Esophagus muscularis mucosa (tissue), 4 donors: ENCODE results near the gene KCNQ2. TPM values are rescaled to one million over a fixed set of nuclear protein-coding genes. Genes with fewer than 3 reads are reported as not detected.

Source experiments
- DNase-seq: peaks from one replicate; pipeline ENCODE4 v3.0.0-alpha.2; 2017; ENCODE audit errors: extremely low spot score
- H3K27ac ChIP-seq, 4 donors: fragments of 200-600 bp; sonication (generic); replicated peaks in 1 of 4; 1 replicate in 3 of 4; 2 replicates in 1 of 4; pipeline ENCODE4 v1.5.1; 2016 to 2019; ENCODE audit warnings: mild to moderate bottlenecking in 1 of 4
- H3K27me3 ChIP-seq, 4 donors: fragments of 200-600 bp; sonication (generic); one replicate each; pipeline versions ENCODE4 v1.5.1 to v1.6.0; 2016 to 2019
- H3K36me3 ChIP-seq, 4 donors: fragments of 200-600 bp; sonication (generic); one replicate each; pipeline ENCODE4 v1.5.1; 2016 to 2019
- H3K4me1 ChIP-seq, 4 donors: fragments of 200-600 bp; sonication (generic); one replicate each; pipeline ENCODE4 v1.5.1; 2016 to 2019
- H3K4me3 ChIP-seq, 4 donors: fragments of 200-600 bp; sonication (generic); 1 replicate in 2 of 4; 2 replicates in 2 of 4; pipeline ENCODE4 v1.5.1; 2016 to 2019; ENCODE audit warnings: mild to moderate bottlenecking in 4 of 4, moderate library complexity in 1 of 4
- H3K9me3 ChIP-seq, 4 donors: fragments of 200-600 bp; sonication (generic); 1 replicate in 3 of 4; 2 replicates in 1 of 4; pipeline ENCODE4 v1.5.1; 2016 to 2019
- EP300 ChIP-seq: sonication (generic); formaldehyde crosslinking; IDR thresholded peaks from one replicate; pipeline ENCODE4 v1.6.1; 2017; ENCODE audit warnings: antibody characterized with exemption
- POLR2A ChIP-seq: fragments of 450-650 bp; IDR thresholded peaks from one replicate; pipeline ENCODE4 v1.6.1; 2017; ENCODE audit warnings: antibody characterized with exemption, moderate library complexity, mild to moderate bottlenecking, low read depth
- POLR2AphosphoS5 ChIP-seq, 2 donors: sonication (generic); formaldehyde crosslinking; IDR thresholded peaks; one replicate each; pipeline ENCODE4 v1.6.1; 2017; ENCODE audit warnings: antibody characterized with exemption in 2 of 2
- WGBS: methylation state at CpG from one replicate; pipeline ENCODE4 v1.1.5; 2018; 5-methylcytosine and 5-hydroxymethylcytosine counted together
- intact Hi-C: fragments of 100-400 bp; cut with DNase I; formaldehyde crosslinking; loops from one replicate; pipeline ENCODE4 v1.15.1; 2023
- total RNA-seq, 4 donors: library from RNA; depleted of rRNA; stranded (reverse); fragments of >200 nt; gene quantifications; one replicate each; pipeline versions ENCODE4 v1.1.0 to v1.2.1, GENCODE V29; 2016
- TF ChIP-seq, protein P1 (sequence below), 3 experiments: fragments of 200-600 bp in 2 of 3; fragments of 450-650 bp in 1 of 3; sonication (generic) in 2 of 3; IDR thresholded peaks; one replicate each; pipeline ENCODE4 v1.5.1; 2017 to 2019; ENCODE audit warnings: antibody characterized with exemption in 3 of 3, mild to moderate bottlenecking in 2 of 3, moderate library complexity in 1 of 3

Gene KCNQ2
- total RNA-seq, 4 donors from 2014 or later, result 0.11 to 1.6 (median 0.50) TPM; not detected in 1

DNA sequence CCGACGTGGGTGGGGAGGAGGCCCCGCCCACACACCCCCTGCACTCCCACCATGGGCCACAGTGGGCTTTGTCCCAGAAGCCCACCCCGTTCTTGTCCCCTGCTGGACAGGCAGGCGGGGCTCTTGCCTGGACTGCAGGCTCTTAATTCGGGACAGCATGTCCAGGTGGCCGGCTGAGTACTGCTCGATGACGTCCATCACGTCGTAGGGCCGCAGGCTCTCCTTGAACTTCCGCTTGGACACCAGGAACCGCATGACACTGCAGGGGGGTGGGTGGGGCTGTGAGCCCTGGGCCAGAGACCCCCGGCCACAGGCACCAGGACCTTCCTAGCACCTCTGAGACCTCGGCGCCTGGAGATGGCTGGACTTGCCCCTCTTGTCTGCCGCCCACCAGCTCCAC is 59.1 kb downstream of the KCNQ2 start:
- DNase-seq, result no peak
- peaks cover 0 to 89% (median 0%) of the 10 kb centered on the region in 4 donors for H3K27me3 ChIP-seq
- WGBS, result 79% methylated on average over 13 of the region's 18 CpGs

DNA sequence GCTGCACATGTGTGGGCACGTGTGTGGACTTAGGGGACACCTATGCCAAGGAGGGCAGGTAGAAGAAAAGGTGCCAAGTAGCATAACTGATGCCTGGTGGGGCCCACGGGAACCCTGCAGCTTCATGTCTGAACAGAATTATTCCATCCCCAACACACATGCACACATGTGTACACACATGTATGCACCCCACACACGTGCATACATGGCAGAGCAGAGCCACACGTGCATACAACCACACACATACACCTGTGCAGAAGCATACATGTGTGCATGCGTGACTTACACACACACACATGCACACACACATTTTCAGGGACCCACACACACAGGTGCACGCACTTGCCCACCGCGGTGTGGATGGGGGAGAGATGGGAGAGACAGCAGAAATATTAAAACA is 59.6 kb downstream of the KCNQ2 start:
- TF ChIP-seq POLR2AphosphoS5 (IDR thresholded peaks at IDR 0.05) (no peak), EP300 (no peak), POLR2A (no peak)
- TF ChIP-seq, protein P1, sequence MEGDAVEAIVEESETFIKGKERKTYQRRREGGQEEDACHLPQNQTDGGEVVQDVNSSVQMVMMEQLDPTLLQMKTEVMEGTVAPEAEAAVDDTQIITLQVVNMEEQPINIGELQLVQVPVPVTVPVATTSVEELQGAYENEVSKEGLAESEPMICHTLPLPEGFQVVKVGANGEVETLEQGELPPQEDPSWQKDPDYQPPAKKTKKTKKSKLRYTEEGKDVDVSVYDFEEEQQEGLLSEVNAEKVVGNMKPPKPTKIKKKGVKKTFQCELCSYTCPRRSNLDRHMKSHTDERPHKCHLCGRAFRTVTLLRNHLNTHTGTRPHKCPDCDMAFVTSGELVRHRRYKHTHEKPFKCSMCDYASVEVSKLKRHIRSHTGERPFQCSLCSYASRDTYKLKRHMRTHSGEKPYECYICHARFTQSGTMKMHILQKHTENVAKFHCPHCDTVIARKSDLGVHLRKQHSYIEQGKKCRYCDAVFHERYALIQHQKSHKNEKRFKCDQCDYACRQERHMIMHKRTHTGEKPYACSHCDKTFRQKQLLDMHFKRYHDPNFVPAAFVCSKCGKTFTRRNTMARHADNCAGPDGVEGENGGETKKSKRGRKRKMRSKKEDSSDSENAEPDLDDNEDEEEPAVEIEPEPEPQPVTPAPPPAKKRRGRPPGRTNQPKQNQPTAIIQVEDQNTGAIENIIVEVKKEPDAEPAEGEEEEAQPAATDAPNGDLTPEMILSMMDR (IDR thresholded peaks at IDR 0.05), result no peak
- H3K27me3 ChIP-seq, result peaks cover 0 to 88% (median 0%) of the 10 kb centered on the region in 4 donors
- H3K27ac ChIP-seq, result no peak overlapping the region
- no peak overlapping the region for H3K4me3 ChIP-seq
- intact Hi-C loops, result no loop called here
- H3K9me3 ChIP-seq, result no peaks in the 10 kb centered on the region
- no peaks in the 10 kb centered on the region for H3K36me3 ChIP-seq
- no peaks in the 10 kb centered on the region for H3K4me1 ChIP-seq
- DNase-seq, result no peak
- WGBS, result 93% methylated on average over 8 of the region's 8 CpGs

More for the DNA sequence above, 59.1 kb downstream of the KCNQ2 start:
- H3K27ac ChIP-seq, result no peak overlapping the region
- TF ChIP-seq EP300 (no peak), POLR2A (no peak), POLR2AphosphoS5 (IDR thresholded peaks at IDR 0.05) (no peak)
- TF ChIP-seq, protein P1 (IDR thresholded peaks at IDR 0.05), result no peak
- no peaks in the 10 kb centered on the region for H3K9me3 ChIP-seq
- H3K36me3 ChIP-seq, result no peaks in the 10 kb centered on the region
- intact Hi-C loops, result no loop called here
- no peak overlapping the region for H3K4me3 ChIP-seq
- H3K4me1 ChIP-seq, result no peaks in the 10 kb centered on the region

DNA sequence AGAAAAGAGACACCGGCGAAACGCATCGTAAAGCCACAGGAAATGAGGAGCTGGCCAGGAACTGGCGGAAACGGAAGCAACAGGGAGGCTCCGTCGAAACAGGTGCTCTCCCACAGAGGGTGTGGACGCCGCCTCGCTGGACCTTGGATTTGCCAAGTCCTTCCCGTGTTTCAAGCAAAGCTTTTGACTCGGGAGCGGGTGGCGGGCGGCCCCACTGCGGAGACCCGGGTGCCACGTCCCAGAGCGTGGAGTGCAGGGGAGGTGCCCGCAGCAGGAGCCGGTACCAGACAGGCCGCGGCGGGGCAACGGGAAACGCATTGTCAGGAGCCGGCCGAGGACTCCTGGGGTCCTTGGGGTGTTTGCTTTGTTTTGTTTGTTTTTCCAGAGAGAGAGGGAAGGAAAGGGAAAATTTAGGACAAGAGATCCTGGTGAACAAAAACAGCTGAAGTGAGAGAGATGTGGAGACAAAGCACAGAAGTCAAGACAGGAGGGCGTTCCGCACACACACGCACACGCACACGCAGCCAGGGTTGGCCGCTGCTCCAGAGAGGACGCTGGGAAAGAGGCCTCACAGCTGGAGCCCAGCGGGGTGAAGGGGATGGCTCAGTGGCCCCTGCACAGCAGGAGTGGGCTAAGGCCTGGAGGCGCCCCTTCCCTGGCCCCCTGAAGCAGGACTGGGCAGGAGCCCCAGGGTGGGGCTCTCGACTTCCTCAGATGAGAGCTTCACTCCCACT is 60.4 kb downstream of the KCNQ2 start:
- Histone ChIP-seq H3K27ac (no peak overlapping the region), H3K36me3 (no peaks in the 10 kb centered on the region), H3K4me1 (no peaks in the 10 kb centered on the region), H3K4me3 (no peak overlapping the region), H3K9me3 (no peaks in the 10 kb centered on the region), H3K27me3 (peaks cover 0 to 84% (median 0%) of the 10 kb centered on the region in 4 donors)
- WGBS, result 67% methylated on average over 37 of the region's 39 CpGs
- TF ChIP-seq EP300 (no peak), POLR2A (no peak), POLR2AphosphoS5 (IDR thresholded peaks at IDR 0.05) (no peak)
- TF ChIP-seq, protein P1 (IDR thresholded peaks at IDR 0.05), result no peak
- DNase-seq, result no peak
- intact Hi-C loops, result no loop called here

DNA sequence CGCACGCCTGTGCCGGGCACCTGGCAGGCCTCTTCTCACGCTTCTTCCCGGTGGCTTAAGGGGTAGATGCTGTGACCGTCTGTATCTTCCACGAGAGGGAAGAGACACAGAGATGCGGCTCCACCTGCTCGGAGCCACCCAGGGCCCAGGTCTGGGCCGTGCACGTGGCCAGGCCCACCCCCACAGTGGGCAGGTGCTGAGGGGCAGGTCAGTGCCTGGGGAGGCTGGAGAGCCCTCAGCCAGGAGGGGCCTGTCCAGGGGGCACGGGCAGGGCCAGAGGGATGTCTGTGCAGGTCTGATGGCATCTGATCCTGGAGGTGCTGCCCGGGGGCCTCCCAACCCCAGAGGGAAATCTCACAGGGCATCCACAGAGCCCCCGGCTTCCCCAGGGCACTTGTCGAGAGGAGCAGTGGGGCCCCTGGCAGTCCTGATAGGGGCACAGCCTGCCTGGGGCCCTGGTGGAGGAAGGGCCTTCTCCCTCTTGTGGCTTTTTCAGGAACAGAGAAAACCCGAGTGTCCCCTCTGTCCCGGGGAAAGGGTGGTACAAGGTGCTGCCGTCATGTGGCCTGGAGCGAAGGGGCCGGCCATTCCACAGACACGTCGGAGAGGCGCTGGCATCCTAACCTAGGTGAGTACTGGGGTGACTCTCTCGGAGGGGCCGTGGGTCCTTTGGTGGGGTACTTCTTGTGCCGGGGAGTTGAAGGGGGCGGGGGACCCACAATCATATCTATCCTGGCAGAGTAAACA is 61.1 kb downstream of the KCNQ2 start:
- no peak for DNase-seq
- H3K36me3 ChIP-seq, result no peaks in the 10 kb centered on the region
- no peak overlapping the region for H3K4me3 ChIP-seq
- H3K4me1 ChIP-seq, result no peaks in the 10 kb centered on the region
- H3K9me3 ChIP-seq, result no peaks in the 10 kb centered on the region
- TF ChIP-seq POLR2A, result no peak
- TF ChIP-seq, protein P1 (IDR thresholded peaks at IDR 0.05), result no peak
- no peak for TF ChIP-seq EP300
- intact Hi-C loops, result no loop called here
- WGBS, result 84% methylated on average over 21 of the region's 27 CpGs
- H3K27ac ChIP-seq, result no peak overlapping the region
- peaks cover 0 to 77% (median 0%) of the 10 kb centered on the region in 4 donors for H3K27me3 ChIP-seq
